Astrocyte of the hippocampus (primary cell): ENCODE data around the gene NHSL2.

Source experiments
- DNase-seq: peaks from one replicate; pipeline ENCODE4 v3.0.0; 2011; ENCODE audit warnings: low read depth, low spot score

The NHSL2 gene

DNA sequence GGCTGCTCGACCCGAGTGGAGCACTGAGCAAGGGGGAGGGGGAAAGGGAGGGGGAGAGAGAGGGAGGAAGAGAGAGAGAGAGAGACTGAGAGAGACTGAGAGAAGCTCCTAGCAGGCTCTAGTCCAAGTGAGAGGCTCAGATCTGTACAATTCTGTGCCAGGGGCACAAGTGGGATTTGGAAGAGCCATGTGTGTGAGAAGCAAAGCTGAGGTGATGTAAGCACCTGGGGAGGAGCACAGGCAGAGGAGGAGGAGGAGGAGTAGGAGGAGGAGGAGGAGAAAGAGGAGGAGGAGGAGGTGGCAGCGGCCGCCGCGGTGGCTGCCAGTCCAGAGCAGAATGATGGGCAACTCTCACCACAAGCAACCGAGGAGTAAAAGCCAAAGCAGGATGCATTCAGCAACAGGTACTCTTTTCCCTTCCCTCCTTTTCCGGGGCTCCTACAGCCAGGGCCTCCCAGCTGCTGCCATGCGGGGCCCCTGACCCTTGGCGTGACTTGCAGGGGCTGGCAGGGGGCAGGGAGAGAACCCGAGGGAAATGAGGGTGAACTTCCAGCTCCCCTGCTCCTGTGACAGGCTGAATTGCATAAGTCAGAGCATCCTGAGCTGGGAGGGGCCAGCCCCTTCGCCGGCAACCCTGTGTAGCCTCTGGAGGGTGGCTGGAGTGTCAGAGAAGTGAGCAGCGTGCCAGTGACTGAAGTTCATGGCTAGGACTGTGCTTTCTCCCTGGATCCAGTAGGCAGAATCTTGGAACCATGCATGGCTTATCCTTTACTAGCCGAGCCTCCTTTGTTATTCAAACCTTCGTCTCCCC lies 158.9 kb downstream of the NHSL2 start:
- no peak for DNase-seq

DNA sequence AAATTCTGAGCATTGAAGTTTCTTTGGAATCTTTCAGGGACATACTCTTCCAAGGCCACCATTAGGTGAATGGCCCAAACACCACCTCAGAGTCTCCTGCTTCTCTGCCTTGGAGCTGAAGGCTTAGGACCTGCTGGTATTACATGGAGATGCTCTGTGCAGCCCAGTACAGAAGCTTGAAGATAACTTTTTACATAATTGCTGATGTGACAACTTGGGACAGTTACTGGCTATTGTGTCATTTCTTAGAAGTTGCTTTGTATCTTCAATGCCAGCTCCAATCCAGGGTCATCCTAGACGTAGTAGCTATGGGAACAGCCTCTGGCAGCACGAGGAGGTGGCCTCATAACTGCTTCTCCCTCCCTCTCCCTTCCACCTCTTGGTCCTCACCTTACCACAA lies 160.6 kb downstream of the NHSL2 start:
- DNase-seq = no peak

DNA sequence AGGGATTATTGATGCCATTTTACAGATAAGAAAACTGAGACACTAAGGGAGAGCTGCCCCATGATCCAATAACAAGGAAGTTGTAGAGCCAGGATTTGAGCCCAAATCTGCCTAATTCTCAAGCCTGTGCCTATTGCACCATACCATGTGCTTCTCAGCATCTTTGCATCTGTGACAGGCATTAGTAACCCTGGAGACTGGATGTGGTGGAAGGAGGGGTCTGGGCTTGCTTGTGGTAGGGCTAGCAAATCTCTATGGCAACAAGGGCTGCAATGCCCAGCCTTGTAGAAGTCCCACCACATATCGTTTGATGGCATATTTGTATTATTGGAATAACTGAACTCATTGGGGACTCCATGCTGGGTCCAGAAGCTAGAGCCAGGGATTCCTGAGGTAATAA lies 163.0 kb downstream of the NHSL2 start:
- DNase-seq = no peak

DNA sequence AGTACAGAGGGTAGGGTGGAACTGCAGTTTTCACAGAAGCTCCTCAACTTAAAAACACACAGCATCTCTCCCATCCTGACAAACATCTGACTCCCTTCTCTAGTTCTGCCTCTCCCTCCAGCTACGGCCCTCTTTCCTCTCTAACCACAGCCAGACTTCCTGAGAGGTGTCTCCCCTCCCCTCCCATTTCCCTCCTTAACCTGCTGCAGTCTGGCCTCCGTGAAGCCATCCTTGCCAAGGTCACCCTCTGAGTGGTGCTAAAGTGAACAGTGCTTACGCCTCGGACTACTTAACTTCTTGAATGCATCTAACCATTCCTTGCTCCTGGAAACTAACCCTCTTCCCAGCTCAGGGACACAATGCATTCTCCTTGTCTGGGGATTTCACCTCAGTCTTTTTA lies 167.8 kb downstream of the NHSL2 start:
- DNase-seq = no peak

DNA sequence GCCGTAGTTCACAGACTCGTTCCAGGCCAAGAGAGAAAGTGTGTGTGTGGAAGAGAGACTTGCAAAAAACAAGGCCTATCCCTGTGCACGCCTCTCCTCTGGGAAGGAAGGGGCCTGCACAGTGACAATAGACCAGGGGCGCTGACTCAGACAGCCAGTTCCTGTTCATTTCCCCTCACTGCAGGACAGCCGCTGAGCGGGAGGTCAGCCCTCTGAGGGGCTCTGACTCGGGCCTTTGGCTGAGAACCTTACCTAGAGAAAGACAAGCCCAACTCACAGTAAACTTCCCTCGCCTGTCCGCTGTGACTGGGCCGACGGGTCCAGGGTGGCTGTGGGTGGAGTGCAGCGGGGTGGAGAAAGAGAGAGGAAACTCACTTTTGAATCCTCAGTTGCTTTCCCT lies 169.0 kb downstream of the NHSL2 start:
- peak; percentile 4 for DNase-seq

DNA sequence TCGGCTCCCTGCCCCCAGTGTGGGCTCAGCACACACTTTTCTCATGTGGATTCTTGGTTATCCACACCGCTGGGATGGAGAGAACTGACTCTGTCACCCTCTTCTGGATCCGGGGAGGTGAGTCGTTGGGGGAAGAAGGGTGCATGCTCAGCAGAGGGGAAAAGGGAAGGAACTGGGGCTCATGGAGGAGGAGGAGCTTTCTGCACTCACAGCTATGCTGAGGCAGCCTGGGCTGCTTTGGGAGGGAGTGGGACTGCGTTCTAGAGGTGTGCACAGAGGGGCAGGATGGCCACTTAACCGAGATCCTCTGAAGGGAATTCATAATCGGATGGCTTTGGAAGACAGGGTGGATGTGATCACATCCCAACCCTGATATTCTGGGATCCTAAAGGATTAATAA lies 169.5 kb downstream of the NHSL2 start:
- DNase-seq = no peak

DNA sequence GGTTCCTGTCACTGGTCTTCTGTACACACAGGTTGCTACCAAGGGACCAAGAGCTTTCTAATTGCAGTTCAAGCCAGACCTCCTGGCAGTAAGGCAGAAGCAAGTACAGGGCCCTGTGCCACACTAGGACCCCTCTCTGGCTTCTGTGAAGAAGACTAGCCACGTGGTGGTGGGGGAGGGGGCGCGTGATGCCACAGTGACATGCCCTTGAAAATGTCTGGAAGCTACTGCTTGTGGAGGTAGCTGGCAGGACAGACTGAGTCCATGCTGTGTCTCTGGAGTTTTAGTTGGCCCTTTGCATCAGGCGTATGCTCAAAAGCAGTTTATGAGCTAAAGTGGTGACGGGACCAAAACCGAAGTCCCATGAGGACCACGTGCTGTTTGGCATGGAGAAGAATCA lies 170.2 kb downstream of the NHSL2 start:
- no peak for DNase-seq

DNA sequence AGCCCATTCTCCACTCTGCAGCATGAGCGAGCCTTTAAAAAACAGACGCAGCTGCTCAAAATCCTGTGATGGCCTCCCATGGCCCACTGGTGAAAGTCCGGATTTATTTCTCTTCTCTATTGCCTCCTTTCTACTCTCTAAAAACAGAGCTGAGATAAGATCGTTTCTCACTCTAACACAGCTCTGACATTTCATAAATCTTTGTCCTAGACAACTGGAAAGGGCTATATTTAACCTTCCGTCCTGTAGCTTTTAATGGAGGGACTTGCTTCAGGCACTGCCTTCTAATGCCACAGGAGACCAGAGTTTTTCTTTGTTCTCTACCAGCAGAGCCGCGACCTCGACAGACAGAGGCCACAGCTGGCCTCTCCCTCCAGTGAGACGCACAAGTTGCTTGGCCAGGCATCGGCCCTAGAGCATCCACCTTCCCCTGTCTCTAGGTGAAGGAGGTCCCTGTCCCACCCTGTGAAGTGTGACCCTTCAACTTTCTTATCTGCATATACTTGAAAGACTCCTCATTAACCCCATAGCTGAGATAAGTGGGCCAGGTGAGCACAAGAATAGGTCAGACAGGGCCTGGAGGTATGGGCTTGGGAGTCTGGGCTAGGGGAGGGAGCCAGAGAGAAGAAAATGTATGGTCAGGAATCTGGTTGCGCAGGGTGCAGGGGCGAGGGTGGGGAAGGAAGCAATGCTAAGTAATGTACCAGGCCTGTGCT lies 171.1 kb downstream of the NHSL2 start:
- no peak for DNase-seq

DNA sequence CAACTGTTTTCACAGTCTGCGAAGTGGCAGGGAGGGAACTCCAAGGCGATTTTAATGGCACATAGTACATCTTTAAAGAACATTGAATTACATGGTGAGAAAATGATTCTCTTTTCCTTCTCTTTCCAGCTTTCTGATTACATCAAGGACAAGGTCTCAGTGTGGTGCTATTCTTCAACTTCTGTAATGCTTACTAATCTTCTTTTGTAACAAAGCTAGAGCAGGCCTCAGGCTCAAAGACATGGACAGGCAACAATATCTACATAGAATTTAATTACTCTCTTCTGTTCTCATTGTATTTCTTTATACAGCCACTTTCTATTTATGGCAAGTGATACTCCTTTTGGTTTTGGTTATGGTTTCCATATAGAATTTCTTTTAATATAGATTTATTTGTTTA lies 172.6 kb downstream of the NHSL2 start:
- no peak for DNase-seq

DNA sequence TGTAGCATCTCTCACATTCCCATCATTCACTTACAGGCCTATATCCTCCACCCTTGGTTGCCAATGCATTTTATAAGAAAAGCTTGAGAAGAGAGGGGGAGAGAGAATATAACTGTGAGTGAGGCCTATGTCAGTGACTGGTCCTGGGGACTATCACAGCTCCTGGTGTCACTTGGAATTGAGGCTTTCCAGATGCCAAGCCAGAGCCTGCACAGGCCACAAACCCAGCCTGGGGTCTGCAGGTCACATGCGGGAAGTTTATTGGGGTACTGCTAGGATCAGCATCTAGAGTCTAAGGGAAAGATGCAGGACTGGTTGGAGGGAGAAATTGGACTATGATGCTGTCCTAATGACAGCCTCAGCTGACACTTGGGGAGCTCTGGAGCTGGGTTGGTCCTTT lies 173.5 kb downstream of the NHSL2 start:
- no peak for DNase-seq

DNA sequence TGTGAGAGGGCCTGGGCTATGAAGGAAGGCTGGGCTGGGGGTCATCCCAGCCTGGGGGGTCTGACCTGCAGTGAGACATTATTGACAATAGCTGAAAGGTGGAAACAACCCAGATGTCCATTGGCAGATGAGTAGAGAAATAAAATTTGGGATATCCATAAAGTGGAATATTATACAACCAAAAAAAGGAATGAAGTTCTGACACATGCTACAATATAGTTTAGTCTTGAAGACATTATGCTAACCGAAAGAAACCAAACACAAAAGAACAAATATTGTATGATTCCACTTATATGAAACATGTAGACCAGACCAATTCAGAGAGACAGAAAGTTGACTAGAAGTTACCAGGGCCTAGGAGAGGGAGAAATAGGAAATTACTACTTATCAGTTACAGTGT lies 176.3 kb downstream of the NHSL2 start:
- DNase-seq = no peak

DNA sequence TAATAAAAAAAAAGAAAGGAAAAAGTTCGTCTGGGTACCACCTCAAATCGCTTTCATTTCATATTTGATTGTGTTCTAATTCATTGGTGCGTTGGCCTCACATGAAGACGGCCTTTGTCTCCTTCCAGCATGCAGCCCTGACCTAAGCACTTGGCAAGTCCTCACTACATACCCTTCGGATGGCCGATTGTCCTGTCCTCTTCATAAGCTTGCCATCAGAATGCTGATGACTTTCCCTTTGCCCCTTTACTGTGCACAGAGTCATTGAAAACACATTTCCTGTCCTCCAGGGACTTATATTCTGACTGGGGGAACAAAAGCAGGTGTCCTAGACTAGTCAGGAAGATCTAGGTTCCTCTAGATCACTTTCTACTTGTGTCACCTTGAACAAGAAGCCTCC lies 178.1 kb downstream of the NHSL2 start:
- DNase-seq = no peak

DNA sequence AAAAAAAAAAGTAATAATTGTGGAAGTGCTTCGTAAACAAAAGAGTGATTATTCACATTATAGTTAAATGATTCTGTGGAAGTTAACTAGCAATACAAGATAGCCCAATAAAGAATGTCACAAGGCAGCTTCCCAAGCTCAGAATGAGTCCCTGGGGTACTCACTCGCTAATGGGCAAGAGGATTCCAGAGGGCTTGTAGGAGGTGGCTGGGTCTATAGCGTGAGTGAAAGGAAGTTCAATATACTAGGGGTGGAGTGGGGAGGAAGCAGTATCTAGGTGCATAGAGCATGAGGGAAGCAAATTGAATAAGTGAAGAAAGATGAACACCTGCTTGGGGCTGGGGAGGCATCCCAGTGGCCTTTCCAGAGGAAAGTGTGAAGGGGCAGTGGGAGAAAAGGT lies 178.6 kb downstream of the NHSL2 start:
- DNase-seq = no peak

DNA sequence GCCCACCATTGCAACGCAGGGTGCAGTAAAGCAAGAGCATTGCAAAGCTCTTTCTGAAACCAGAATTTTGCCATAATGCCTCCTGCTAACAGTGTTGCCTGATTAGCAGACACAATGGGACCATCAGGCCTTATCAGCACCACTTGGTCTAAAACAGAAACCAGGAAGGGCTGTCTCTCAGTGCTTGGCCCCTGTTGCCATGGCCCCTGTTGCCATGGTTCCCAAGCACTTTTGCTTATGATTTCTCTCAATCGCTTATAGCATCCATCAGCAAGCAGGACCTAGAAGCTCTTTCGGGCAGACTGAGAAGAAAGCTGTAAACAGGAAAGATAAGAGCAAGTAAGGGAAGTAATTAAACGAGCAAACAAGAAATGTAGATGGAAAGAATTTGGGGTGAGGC lies 184.2 kb downstream of the NHSL2 start:
- peak; percentile 16 for DNase-seq

DNA sequence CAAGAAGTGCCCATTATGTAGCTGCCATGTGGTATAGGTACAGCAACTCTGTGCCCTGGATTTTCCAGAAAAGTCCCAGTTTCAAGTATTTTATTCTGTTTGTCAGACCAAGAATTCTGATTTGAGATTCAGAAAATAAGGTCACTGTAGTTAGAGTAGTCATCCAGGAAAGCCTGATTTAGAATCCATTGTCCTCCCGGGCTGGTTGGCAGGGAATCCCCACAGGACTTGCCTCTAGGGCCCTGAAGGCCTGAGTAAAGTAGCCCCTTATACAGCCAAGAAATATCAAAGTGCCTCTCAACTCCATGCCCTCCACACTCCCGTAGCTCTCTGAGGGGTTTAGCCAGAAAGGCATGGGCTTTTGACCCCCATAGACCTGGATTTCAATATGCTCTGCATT lies 184.7 kb downstream of the NHSL2 start:
- DNase-seq = no peak

DNA sequence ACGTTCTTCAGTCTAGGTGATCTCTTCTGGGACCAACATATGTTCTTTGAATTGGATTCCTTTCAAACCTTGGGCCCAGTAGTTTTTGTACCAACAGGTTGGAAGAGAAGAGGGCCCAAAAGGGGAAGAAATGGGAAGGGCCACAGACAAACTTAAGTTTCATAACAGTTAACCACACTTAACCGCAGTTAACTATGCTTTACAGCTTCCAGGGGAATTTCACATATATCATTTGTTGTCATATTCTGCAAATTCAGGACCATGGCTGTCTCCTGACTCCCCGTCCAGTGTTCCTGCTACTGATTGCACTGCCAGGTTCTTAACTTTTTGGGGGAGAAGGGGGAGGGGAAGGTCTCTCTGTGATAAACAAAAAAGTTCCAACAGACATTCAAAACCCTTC lies 186.5 kb downstream of the NHSL2 start:
- no peak for DNase-seq

DNA sequence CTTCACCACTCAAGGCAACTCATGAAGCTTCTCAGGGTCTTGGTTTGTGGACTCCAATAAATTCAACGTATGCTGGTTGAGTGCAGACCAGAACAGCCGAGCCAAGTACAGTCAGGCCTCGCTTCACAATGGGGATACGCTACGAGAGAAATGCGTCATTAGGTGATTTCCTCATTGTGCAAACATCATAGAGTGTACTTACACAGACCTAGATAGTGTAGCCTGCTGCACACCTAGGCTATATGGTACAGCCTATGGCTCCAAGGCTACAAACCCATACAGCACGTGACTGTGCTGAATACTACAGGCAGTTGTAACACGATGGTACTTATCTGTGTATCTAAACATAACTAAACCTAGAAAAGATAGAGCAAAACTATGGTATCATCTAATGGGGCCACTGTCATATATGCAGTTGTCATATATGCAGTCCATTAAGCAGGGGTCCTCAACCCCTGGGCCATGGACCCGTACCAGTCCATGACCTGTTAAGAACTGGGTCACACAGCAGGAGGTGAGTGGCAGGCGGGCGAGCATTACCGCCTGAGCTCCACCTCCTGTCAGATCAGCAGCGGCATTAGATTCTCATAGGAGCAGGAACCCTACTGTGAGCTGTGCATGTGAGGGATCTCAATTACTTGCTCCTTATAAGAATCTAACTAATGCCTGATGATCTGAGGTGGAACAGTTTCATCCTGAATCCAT lies 189.6 kb downstream of the NHSL2 start:
- DNase-seq = no peak

DNA sequence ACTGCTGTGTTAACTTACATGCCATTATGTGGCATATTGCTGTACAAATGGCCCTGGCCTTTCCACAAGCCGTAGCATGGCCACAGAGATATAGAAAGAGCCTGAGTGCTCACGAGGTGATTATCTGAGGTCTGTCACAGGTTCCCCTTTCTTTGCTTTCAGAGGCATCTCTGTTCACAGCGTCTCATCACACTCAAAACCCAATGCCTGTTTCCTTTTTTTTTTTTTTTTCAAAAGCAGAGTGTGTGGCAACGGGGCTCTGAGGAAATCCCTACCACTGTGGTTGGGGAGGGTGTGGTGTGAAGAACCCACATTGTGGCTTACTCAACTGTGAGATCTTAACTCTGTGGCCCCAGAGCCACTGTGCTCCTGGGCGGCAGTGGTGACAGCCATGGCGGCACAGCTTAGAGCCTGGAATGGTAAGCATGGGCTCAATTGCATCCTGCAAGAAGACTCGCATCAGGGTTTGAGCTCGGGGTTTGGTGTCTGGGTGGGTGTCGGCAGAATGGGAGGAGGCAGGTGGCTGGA lies 190.2 kb downstream of the NHSL2 start:
- DNase-seq = no peak

DNA sequence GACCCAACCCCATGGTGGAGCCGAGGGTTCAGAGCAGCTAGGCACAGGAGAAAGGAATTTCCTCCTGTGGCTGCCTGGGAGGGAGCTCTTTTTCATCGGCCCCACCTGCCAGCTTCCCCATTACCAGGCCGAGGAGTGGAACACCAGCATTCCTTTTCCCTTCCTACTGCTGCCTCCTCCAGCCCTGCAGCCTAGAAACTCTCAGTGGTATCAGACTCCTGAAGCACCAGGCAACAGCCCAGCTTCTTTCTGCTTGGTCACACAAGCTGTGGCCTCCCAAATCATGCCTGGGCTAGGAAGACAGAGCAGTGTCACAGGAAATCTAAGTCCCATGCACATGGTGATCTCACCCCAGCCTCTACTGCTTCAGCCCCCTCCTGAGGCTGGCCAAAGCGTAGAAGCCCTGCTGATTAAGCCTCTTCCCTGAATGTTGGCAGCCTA lies 191.0 kb downstream of the NHSL2 start:
- DNase-seq = no peak

DNA sequence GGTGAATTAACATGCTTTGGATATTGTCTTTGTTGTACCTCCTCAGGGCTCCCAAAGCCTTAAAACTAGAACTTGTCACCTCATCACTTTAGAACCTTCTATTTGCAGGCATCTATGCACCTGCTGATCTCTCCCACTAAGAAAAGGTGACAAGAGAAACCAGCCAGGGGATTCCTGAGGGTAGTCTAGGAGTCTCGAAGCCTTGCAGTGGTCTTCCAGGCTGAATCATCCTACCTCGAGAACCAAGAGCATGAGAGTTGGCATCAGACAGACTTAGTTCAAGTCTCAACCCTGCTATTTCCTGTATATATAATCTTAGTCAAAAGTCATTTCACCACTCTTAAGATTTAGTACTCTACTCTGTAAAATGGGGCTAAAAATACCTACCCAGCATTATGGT lies 191.5 kb downstream of the NHSL2 start:
- DNase-seq = no peak

DNA sequence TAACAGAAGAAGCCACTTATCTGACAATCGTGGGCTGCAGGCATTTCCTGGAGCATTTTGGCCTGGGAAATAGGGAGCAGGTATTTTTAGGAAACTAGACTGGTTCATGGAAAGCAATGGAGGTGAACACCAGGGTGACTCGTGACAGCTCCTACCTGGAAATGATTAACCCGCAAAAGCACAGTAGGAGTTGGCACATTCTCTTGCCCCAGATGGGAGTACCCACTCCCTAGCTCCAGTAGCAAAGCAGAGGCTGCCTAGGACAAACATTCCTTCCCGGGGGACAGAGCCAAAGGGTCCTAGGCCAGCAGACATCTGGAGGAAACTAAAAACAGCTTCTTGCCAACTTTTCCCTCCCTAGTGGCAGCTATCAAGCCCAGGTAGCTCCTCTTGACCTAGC lies 192.1 kb downstream of the NHSL2 start:
- no peak for DNase-seq

DNA sequence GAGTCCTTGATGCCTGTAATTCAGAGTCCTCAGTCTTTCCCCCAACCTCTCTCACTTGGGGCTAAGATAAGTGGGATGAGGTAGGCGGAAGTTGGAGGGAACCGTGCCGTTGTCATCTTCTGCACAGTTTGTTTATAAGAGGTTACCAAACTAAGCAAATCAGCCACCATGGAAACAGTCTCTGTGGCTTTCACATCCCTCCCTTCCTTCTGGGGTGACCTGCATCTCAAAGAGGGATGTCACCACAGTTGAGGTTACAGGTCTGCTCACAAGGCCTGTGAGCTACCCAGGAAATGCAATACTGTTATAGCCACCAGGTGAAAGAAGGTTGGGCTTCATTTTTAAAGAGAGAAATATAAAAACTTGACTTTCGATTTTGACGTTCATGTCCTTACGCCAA lies 194.8 kb downstream of the NHSL2 start:
- DNase-seq = no peak
